Measurements from ENCODE around the gene RCSD1. TPM values are rescaled to one million over a fixed set of nuclear protein-coding genes. Genes with fewer than 3 reads are reported as not detected.
"Not testable (repeated sequence)": the region's sequence is repeated elsewhere in the genome, so short reads cannot be mapped to it uniquely, and the experiment has no call there.

The RCSD1 gene
- total RNA-seq, 4 donors from 2014 or later = 1.8 to 21.3 (median 12.5) TPM

DNA sequence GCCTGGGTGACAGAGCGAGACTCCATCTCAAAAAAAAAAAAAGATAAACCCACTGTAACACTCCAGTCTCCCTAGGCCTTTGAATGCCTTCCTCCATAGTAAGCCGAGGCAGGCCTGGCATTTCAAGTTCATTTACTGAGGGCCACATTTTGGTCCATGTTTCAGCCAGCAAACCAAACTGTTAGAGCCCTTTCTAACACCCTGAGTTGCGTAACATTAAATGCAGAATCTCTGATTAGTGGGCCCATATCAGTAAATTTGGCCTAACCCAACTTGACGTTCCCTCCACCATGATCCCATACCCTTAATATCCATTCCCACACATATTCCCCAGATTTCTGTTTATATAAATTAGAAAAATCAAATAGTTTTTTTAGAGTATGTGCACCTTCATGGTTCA lies 104.2 kb downstream of the RCSD1 start:
- no peak overlapping the region for H3K27ac ChIP-seq
- no peak overlapping the region for H3K4me3 ChIP-seq
- no peaks in the 10 kb centered on the region for H3K36me3 ChIP-seq
- no peaks in the 10 kb centered on the region for H3K4me1 ChIP-seq
- TF ChIP-seq, protein P1, sequence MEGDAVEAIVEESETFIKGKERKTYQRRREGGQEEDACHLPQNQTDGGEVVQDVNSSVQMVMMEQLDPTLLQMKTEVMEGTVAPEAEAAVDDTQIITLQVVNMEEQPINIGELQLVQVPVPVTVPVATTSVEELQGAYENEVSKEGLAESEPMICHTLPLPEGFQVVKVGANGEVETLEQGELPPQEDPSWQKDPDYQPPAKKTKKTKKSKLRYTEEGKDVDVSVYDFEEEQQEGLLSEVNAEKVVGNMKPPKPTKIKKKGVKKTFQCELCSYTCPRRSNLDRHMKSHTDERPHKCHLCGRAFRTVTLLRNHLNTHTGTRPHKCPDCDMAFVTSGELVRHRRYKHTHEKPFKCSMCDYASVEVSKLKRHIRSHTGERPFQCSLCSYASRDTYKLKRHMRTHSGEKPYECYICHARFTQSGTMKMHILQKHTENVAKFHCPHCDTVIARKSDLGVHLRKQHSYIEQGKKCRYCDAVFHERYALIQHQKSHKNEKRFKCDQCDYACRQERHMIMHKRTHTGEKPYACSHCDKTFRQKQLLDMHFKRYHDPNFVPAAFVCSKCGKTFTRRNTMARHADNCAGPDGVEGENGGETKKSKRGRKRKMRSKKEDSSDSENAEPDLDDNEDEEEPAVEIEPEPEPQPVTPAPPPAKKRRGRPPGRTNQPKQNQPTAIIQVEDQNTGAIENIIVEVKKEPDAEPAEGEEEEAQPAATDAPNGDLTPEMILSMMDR (IDR thresholded peaks at IDR 0.05) = no peak
- no peak for TF ChIP-seq POLR2A (IDR thresholded peaks at IDR 0.05)
- H3K27me3 ChIP-seq = no peaks in the 10 kb centered on the region
- no peaks in the 10 kb centered on the region for H3K9me3 ChIP-seq
- no peak for DNase-seq
- intact Hi-C loops (cut with DNase I; ENCODE audit: low total_unique reads) = no loop called here

DNA sequence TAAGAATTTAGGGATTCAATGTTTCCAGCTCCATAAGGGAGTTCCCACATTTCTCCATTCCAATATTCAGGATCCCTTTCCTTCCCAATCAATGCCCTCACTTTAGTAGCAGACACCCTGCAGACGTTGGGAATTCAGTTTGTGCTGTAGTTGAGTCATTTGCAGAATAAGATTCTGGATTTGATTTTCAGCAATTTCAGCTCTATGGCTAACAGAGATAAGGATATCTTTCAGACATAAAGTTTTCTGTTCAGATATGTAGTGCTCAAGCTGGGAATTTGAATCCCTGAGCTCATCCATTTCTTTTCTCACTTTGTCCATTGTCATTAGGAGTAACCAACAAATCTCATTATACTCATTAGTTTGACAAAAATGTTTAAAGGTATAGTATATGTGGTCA lies 104.8 kb downstream of the RCSD1 start:
- H3K27me3 ChIP-seq = no peaks in the 10 kb centered on the region
- no peak overlapping the region for H3K27ac ChIP-seq
- no peak for DNase-seq
- intact Hi-C loops (cut with DNase I; ENCODE audit: low total_unique reads) = no loop called here
- no peaks in the 10 kb centered on the region for H3K36me3 ChIP-seq
- no peak overlapping the region for H3K4me3 ChIP-seq
- no peaks in the 10 kb centered on the region for H3K9me3 ChIP-seq
- no peaks in the 10 kb centered on the region for H3K4me1 ChIP-seq
- no peak for TF ChIP-seq POLR2A (IDR thresholded peaks at IDR 0.05)
- TF ChIP-seq, protein P1 (IDR thresholded peaks at IDR 0.05) = no peak

DNA sequence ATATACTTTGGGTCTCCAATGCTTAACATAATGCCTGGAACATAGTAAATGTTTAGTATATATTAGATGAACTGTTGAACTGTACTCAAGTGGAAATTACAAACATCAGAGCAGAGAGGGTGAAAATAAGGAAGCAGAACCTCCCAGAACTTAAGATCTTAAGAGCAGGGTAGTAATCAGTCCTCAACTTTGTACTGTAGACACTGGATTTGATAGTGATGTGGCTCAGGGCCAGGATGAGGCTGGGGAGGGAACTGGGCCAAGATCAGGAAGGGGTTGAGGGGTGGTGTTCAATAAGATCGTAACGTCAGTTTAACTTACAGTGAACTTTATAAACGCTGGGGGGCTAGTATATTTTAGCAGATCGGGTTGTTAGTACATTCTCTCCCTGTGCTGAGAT lies 107.1 kb downstream of the RCSD1 start:
- Histone ChIP-seq H3K4me3 (no peak overlapping the region), H3K27ac (no peak overlapping the region), H3K4me1 (no peaks in the 10 kb centered on the region), H3K36me3 (no peaks in the 10 kb centered on the region), H3K27me3 (no peaks in the 10 kb centered on the region), H3K9me3 (no peaks in the 10 kb centered on the region)
- intact Hi-C loops (cut with DNase I; ENCODE audit: low total_unique reads) = no loop called here
- DNase-seq = no peak
- no peak for TF ChIP-seq POLR2A (IDR thresholded peaks at IDR 0.05)
- TF ChIP-seq, protein P1 (IDR thresholded peaks at IDR 0.05) = no peak

DNA sequence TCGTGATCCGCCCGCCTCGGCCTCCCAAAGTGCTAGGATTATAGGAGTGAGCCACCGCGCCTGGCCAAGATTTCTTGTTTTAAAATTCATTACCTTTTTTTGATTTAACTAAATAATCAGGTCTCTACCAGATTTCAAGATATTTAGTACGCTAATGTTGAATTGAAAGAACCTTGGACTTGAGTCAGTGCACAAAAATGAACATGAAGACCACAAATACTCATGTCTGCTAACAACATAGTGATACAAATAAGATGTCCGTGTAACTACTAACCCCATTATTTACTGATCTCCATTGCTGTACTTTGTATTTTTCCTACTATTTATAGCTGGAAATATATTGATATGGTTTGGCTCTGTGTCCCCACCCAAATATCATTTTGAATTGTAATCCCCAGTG lies 108.1 kb downstream of the RCSD1 start:
- Histone ChIP-seq H3K4me1 (no peaks in the 10 kb centered on the region), H3K4me3 (no peak overlapping the region), H3K27me3 (no peaks in the 10 kb centered on the region), H3K36me3 (no peaks in the 10 kb centered on the region), H3K9me3 (no peaks in the 10 kb centered on the region), H3K27ac (no peak overlapping the region)
- intact Hi-C loops (cut with DNase I; ENCODE audit: low total_unique reads) = no loop called here
- no peak for DNase-seq
- no peak for TF ChIP-seq POLR2A (IDR thresholded peaks at IDR 0.05)
- TF ChIP-seq, protein P1 (IDR thresholded peaks at IDR 0.05) = no peak

DNA sequence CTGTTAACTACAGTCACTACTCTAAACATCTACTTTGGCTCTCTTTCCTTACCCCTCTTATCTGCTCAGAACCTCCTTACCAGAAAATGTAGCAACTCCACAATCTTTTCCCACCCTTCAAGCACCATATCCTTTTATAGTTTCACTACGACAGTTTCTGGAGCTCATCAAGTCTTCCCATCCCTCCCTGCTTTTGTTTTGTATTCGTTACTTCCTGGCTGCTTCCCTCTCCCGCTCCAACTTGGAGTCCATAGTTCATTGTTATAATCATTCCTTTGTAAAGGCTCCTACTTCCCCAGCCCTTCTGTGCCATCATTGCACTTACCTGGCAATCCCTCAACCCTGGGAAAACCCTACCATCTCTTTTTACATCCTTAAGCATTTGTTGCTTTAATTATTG lies 109.7 kb downstream of the RCSD1 start:
- Histone ChIP-seq H3K4me1 (no peaks in the 10 kb centered on the region), H3K27ac (peak overlapping the region in 1 of 2 donors; percentile 28), H3K36me3 (no peaks in the 10 kb centered on the region), H3K27me3 (no peaks in the 10 kb centered on the region), H3K9me3 (no peaks in the 10 kb centered on the region), H3K4me3 (no peak overlapping the region)
- intact Hi-C loops (cut with DNase I; ENCODE audit: low total_unique reads) = no loop called here
- no peak for TF ChIP-seq POLR2A (IDR thresholded peaks at IDR 0.05)
- TF ChIP-seq, protein P1 (IDR thresholded peaks at IDR 0.05) = no peak
- DNase-seq = no peak

DNA sequence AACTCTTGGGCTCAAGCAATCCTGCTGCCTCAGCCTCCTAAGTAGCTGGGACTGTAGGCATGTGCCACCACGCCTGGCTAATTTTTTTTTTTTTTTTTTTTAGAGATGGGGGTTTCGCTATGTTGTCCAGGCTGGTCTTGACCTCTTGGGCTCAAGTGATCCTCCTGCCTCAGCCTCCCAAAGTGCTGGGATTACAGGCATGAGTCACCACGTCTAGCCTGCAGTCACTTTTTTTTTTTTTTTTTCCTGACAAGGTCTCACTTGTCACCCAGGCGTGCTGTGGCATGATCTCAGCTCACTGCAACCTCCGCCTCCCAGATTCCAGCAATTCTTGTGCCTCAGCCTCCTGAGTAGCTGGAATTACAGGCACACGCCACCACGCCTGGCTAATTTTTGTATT lies 111.1 kb downstream of the RCSD1 start:
- H3K36me3 ChIP-seq; H3K4me3 ChIP-seq; DNase-seq; H3K9me3 ChIP-seq; H3K27me3 ChIP-seq; intact Hi-C loops (cut with DNase I; ENCODE audit: low total_unique reads); H3K4me1 ChIP-seq; H3K27ac ChIP-seq: not testable (repeated sequence)

DNA sequence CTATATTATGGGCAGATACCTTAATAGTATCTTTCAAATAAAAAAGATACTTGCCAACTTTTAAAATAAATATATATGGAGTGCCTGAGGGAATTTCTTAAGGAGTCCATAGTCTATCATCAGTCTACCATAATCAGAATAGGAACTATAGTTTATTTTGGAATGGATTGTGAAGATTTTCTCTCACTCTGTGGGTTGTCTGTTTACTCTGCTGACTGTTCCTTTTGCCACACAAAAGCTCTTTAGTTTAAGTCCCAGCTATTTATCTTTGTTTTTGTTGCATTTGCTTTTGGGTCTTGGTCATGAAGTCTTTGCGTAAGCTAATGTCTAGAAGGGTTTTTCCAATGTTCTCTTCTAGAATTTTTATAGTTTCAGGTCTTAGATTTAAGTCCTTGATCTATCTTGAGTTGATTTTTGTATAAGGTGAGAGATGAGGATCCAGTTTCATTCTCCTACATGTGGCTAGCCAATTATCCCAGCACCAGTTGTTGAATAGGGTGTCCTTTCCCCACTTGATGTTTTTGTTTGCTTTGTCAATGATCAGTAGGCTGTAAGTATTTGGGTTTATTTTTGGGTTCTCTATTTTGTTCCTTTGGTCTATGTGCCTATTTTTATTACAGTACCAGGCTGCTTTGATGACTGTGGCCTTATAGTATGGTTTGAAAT lies 112.5 kb downstream of the RCSD1 start:
- H3K4me3 ChIP-seq; H3K36me3 ChIP-seq; H3K27ac ChIP-seq; H3K9me3 ChIP-seq; DNase-seq; H3K4me1 ChIP-seq; intact Hi-C loops (cut with DNase I; ENCODE audit: low total_unique reads); H3K27me3 ChIP-seq: not testable (repeated sequence)

Measured in uterus (tissue), 4 donors.